Renal cortical epithelial cell (primary cell): Measurements from ENCODE around the gene RAB43. TPM values are rescaled to one million over a fixed set of nuclear protein-coding genes. Genes with fewer than 3 reads are reported as not detected.
"Not testable (repeated sequence)": the region's sequence is repeated elsewhere in the genome, so short reads cannot be mapped to it uniquely, and the experiment has no call there.

Source experiments
- DNase-seq: peaks from one replicate; pipeline ENCODE4 v3.0.0-alpha.2; 2011; ENCODE audit warnings: low read depth
- total RNA-seq: library from RNA; depleted of rRNA; stranded (reverse); fragments of >200 nt; gene quantifications from 2 replicates; pipeline ENCODE4 v1.2.3, GENCODE V29; 2014

The RAB43 gene
- total RNA-seq, 1 donor from 2014 or later: 38.3 TPM

GRCh38 chr3:129095285-129095684, 26.3 kb downstream of the RAB43 start:
- no peak for DNase-seq

- not testable (repeated sequence) for DNase-seq
Observed at GRCh38 chr3:129088312-129088711, 33.3 kb downstream of the RAB43 start.

- not testable (repeated sequence) for DNase-seq
Observed at GRCh38 chr3:129087904-129088303, 33.7 kb downstream of the RAB43 start.

- no peak for DNase-seq
Observed at GRCh38 chr3:129087138-129087702, 34.4 kb downstream of the RAB43 start.

GRCh38 chr3:129085818-129086217, 35.8 kb downstream of the RAB43 start:
- DNase-seq: no peak

GRCh38 chr3:129085165-129085715, 36.4 kb downstream of the RAB43 start:
- no peak for DNase-seq

- no peak for DNase-seq
Observed at GRCh38 chr3:129084501-129084900, 37.1 kb downstream of the RAB43 start.

- no peak for DNase-seq
Observed at GRCh38 chr3:129082026-129082425, 39.6 kb downstream of the RAB43 start.

GRCh38 chr3:129081503-129081902, 40.1 kb downstream of the RAB43 start:
- DNase-seq: no peak

- no peak for DNase-seq
Observed at GRCh38 chr3:129078510-129078909, 43.1 kb downstream of the RAB43 start.

GRCh38 chr3:129077222-129077621, 44.4 kb downstream of the RAB43 start:
- no peak for DNase-seq

GRCh38 chr3:129070086-129070885, 51.3 kb downstream of the RAB43 start:
- no peak for DNase-seq

- not testable (repeated sequence) for DNase-seq
Observed at GRCh38 chr3:129069313-129070085, 52.1 kb downstream of the RAB43 start.

- DNase-seq: no peak
Observed at GRCh38 chr3:129068291-129068886, 53.2 kb downstream of the RAB43 start.

GRCh38 chr3:129067719-129068118, 53.9 kb downstream of the RAB43 start:
- not testable (repeated sequence) for DNase-seq

GRCh38 chr3:129065720-129066073, 55.9 kb downstream of the RAB43 start:
- no peak for DNase-seq

- DNase-seq: no peak
Observed at GRCh38 chr3:129065016-129065719, 56.4 kb downstream of the RAB43 start.

GRCh38 chr3:129063841-129064482, 57.6 kb downstream of the RAB43 start:
- DNase-seq: no peak

- no peak for DNase-seq
Observed at GRCh38 chr3:129063091-129063640, 58.4 kb downstream of the RAB43 start.
